HepG2 (cell line): ENCODE measurements around the gene C9orf50. TPM values are rescaled to one million over a fixed set of nuclear protein-coding genes. Genes with fewer than 3 reads are reported as not detected.

Experiments
- BORCS8-MEF2B ChIP-seq: sonication (generic); formaldehyde crosslinking; IDR thresholded peaks from 2 replicates; pipeline ENCODE4 v1.8.0; 2022; ENCODE audit warnings: mild to moderate bottlenecking, missing genetic modification reagents
- CC2D1A ChIP-seq: sonication (generic); formaldehyde crosslinking; IDR thresholded peaks from 2 replicates; pipeline ENCODE4 v1.8.1; 2023; ENCODE audit warnings: mild to moderate bottlenecking, missing genetic modification reagents
- CEBPG ChIP-seq: IDR thresholded peaks from 2 replicates; pipeline ENCODE4 v1.6.1; 2016
- GFI1 ChIP-seq: sonication (generic); formaldehyde crosslinking; IDR thresholded peaks from 2 replicates; pipeline ENCODE4 v1.5.0; 2020; ENCODE audit warnings: missing genetic modification reagents, mild to moderate bottlenecking, borderline replicate concordance
- HDAC6 ChIP-seq: fragments of 200-600 bp; sonication (generic); IDR thresholded peaks from 2 replicates; pipeline ENCODE4 v1.7.0; 2017; ENCODE audit warnings: mild to moderate bottlenecking, antibody characterized with exemption, low read length, low read depth
- HNRNPL ChIP-seq: fragments of 200-400 bp; formaldehyde crosslinking; IDR thresholded peaks from 2 replicates; pipeline ENCODE4 v1.6.1; 2017; ENCODE audit warnings: mild to moderate bottlenecking, low read depth, low read length
- MTA1 ChIP-seq: sonication (generic); formaldehyde crosslinking; IDR thresholded peaks from 2 replicates; pipeline ENCODE4 v1.4.0; 2020; ENCODE audit warnings: missing genetic modification reagents, mild to moderate bottlenecking, borderline replicate concordance
- NR1H2 ChIP-seq: sonication (generic); formaldehyde crosslinking; IDR thresholded peaks from 2 replicates; pipeline ENCODE4 v1.8.1; 2022; ENCODE audit warnings: low read depth, missing genetic modification reagents, borderline replicate concordance
- PRMT3 ChIP-seq: sonication (generic); formaldehyde crosslinking; IDR thresholded peaks from 2 replicates; pipeline ENCODE4 v1.8.1; 2022; ENCODE audit warnings: low read depth, mild to moderate bottlenecking, moderate library complexity, missing genetic modification reagents, borderline replicate concordance
- SIX4 ChIP-seq: sonication (generic); formaldehyde crosslinking; IDR thresholded peaks from 2 replicates; pipeline ENCODE4 v1.4.0; 2020; ENCODE audit warnings: missing genetic modification reagents
- ZBTB33 ChIP-seq: sonication (generic); formaldehyde crosslinking; IDR thresholded peaks from 2 replicates; pipeline ENCODE4 v1.4.0; 2020; ENCODE audit warnings: missing genetic modification reagents
- ZNF737 ChIP-seq: sonication (generic); formaldehyde crosslinking; IDR thresholded peaks from 2 replicates; pipeline ENCODE4 v1.5.0; 2020; ENCODE audit warnings: missing genetic modification reagents, mild to moderate bottlenecking, borderline replicate concordance
- ZNF772 ChIP-seq: sonication (generic); formaldehyde crosslinking; IDR thresholded peaks from 2 replicates; pipeline ENCODE4 v1.5.0; 2020; ENCODE audit warnings: mild to moderate bottlenecking, missing genetic modification reagents
- polyA plus RNA-seq, 8 experiments: library from polyadenylated mRNA; depleted of rRNA in 3 of 8; stranded (reverse) in 7 of 8; unstranded in 1 of 8; fragments of >200 nt; fragmentation: Illumina TruSeq in 4 of 8; extraction: Trizol in 4 of 8; gene quantifications; 2 replicates each; pipeline versions ENCODE4 v1.2.1 to v1.2.3, GENCODE V29; 2011 to 2016; ENCODE audit warnings: low read depth in 4 of 8, missing spikeins in 1 of 8, mixed read lengths in 1 of 8; ENCODE audit not compliant: insufficient read depth in 1 of 8
- total RNA-seq, 5 experiments: library from RNA; depleted of rRNA; stranded (reverse); fragments of >200 nt; fragmentation: Illumina TruSeq; extraction: Trizol; gene quantifications; 2 replicates each; pipeline ENCODE4 v1.2.3, GENCODE V29; 2016; ENCODE audit warnings: low read depth in 1 of 5
- TF ChIP-seq, protein P1 (sequence below): IDR thresholded peaks from 2 replicates; pipeline ENCODE4 v1.6.1; 2016; ENCODE audit warnings: low read depth, control low read depth
- TF ChIP-seq, protein P2 (sequence below): sonication (generic); formaldehyde crosslinking; IDR thresholded peaks from 2 replicates; pipeline ENCODE4; 2020; ENCODE audit warnings: missing genetic modification reagents, mild to moderate bottlenecking, borderline replicate concordance
- TF ChIP-seq, protein P3 (sequence below): sonication (generic); formaldehyde crosslinking; IDR thresholded peaks from 2 replicates; pipeline ENCODE4 v1.5.0; 2020; ENCODE audit warnings: missing genetic modification reagents, mild to moderate bottlenecking, borderline replicate concordance

C9orf50 gene
- total and polyA plus RNA-seq, 2 of the 13 experiments (the other 11 are each of a cell fraction or from before 2014, with no cell fraction given) = not detected

DNA sequence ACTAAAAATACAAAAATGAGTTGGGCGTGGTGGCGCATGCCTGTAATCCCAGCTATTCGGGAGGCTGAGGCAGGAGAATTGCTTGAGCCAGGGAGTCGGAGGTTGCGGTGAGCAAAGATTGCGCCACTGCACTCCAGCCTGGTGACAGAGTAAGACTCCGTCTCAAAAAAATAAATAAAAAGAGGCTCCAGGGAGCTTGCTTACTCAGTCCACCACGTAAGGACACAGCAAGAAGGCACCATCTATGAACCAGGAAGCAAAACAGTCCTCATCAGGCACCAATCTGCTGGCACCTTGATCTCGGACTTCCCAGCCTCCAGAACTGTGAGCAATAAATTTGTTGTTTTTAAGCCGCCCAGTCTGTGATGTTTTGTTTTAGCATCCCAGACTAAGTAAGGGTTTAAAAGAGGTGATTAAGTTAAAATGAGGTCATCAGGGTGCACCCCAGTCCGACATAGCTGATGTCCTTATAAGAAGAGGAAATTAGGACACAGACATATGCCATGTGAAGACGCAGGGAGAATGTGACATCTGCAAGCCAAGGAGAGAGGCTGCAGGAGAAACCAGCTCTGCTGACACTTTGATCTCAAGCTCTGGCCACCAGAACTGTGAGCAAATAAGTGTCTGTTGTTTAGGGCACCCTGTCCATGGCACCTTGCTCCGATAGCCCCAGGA, 45.9 kb downstream of the C9orf50 start (continued):
- TF ChIP-seq BORCS8-MEF2B (CRISPR knock-in tag) = no peak
- TF ChIP-seq GFI1 = no peak
- no peak for TF ChIP-seq HNRNPL
- TF ChIP-seq, protein P1, sequence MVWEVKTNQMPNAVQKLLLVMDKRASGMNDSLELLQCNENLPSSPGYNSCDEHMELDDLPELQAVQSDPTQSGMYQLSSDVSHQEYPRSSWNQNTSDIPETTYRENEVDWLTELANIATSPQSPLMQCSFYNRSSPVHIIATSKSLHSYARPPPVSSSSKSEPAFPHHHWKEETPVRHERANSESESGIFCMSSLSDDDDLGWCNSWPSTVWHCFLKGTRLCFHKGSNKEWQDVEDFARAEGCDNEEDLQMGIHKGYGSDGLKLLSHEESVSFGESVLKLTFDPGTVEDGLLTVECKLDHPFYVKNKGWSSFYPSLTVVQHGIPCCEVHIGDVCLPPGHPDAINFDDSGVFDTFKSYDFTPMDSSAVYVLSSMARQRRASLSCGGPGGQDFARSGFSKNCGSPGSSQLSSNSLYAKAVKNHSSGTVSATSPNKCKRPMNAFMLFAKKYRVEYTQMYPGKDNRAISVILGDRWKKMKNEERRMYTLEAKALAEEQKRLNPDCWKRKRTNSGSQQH (CRISPR knock-in tag) = no peak
- TF ChIP-seq CEBPG (CRISPR knock-in tag) = peak; percentile 46; the same call in 1 of the 2 replicates
- no peak for TF ChIP-seq NR1H2 (CRISPR knock-in tag)
- TF ChIP-seq, protein P2, sequence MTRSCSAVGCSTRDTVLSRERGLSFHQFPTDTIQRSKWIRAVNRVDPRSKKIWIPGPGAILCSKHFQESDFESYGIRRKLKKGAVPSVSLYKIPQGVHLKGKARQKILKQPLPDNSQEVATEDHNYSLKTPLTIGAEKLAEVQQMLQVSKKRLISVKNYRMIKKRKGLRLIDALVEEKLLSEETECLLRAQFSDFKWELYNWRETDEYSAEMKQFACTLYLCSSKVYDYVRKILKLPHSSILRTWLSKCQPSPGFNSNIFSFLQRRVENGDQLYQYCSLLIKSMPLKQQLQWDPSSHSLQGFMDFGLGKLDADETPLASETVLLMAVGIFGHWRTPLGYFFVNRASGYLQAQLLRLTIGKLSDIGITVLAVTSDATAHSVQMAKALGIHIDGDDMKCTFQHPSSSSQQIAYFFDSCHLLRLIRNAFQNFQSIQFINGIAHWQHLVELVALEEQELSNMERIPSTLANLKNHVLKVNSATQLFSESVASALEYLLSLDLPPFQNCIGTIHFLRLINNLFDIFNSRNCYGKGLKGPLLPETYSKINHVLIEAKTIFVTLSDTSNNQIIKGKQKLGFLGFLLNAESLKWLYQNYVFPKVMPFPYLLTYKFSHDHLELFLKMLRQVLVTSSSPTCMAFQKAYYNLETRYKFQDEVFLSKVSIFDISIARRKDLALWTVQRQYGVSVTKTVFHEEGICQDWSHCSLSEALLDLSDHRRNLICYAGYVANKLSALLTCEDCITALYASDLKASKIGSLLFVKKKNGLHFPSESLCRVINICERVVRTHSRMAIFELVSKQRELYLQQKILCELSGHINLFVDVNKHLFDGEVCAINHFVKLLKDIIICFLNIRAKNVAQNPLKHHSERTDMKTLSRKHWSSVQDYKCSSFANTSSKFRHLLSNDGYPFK (CRISPR knock-in tag) = no peak
- TF ChIP-seq MTA1 (CRISPR knock-in tag) = no peak
- TF ChIP-seq ZBTB33 (CRISPR knock-in tag) = peak; percentile 46; the same call in 1 of the 2 replicates
- no peak for TF ChIP-seq ZNF737
- TF ChIP-seq PRMT3 (CRISPR knock-in tag) = no peak
- TF ChIP-seq, protein P3, sequence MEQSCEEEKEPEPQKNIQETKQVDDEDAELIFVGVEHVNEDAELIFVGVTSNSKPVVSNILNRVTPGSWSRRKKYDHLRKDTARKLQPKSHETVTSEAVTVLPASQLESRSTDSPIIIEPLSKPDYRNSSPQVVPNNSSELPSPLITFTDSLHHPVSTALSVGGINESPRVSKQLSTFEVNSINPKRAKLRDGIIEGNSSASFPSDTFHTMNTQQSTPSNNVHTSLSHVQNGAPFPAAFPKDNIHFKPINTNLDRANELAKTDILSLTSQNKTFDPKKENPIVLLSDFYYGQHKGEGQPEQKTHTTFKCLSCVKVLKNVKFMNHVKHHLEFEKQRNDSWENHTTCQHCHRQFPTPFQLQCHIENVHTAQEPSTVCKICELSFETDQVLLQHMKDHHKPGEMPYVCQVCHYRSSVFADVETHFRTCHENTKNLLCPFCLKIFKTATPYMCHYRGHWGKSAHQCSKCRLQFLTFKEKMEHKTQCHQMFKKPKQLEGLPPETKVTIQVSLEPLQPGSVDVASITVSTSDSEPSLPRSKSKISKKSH = no peak
- TF ChIP-seq ZNF772 = no peak
- no peak for TF ChIP-seq HDAC6
- no peak for TF ChIP-seq CC2D1A (CRISPR knock-in tag)
- no peak for TF ChIP-seq SIX4 (CRISPR knock-in tag)
